GM12878 (cell line): ENCODE measurements around the gene DCST1. TPM values are rescaled to one million over a fixed set of nuclear protein-coding genes. Genes with fewer than 3 reads are reported as not detected.

Experiments
- ATAC-seq: fragments of 200-7000 bp; cut with Tn5 transposase; 3 replicates; pipeline ENCODE4 v1.9.1; 2020; ENCODE audit warnings: mild to moderate bottlenecking, moderate library complexity
- BruUV-seq: library from RNA; stranded (reverse); fragments of 400-500 nt; replicated peaks from 2 replicates; lab custom pipeline; 2021; lab: Mats Ljungman, UMichigan
- CTCF ChIA-PET: fragments of 300-600 bp; sonication (Branson Sonifier 250); formaldehyde crosslinking; extraction: SDS; loops from one replicate; lab custom pipeline; 2021; ENCODE audit warnings: inconsistent platforms; lab: Yijun Ruan, JAX
- POLR2A ChIA-PET: fragments of 350-600 bp; formaldehyde crosslinking; extraction: SDS; loops from one replicate; lab custom pipeline; 2021; ENCODE audit warnings: inconsistent platforms; lab: Charles Lee
- RAD21 ChIA-PET: fragments of 300-600 bp; sonication (Branson Sonifier 250); formaldehyde crosslinking; loops from one replicate; lab custom pipeline; 2023; ENCODE audit warnings: antibody characterized with exemption; ENCODE audit not compliant: unreplicated experiment; lab: Charles Lee
- SMC1A ChIA-PET: fragments of 300-600 bp; sonication (Branson Sonifier 250); formaldehyde crosslinking; loops from one replicate; lab custom pipeline; 2023; ENCODE audit not compliant: unreplicated experiment, uncharacterized antibody; lab: Charles Lee
- DNase-seq: peaks from one replicate; pipeline ENCODE4 v3.0.0-alpha.2; 2011; ENCODE audit warnings: low read depth, low spot score
- FAIRE-seq: peaks from 3 replicates; lab custom pipeline; 2011; peaks lifted over from hg19 to GRCh38; lab: Jason Lieb, UNC
- H2AFZ ChIP-seq: 2 replicates; pipeline ENCODE4 v1.6.0; 2011; ENCODE audit warnings: low read depth, low read length, control low read depth; ENCODE audit not compliant: control insufficient read depth
- H3K27ac ChIP-seq: 2 replicates; pipeline ENCODE4 v1.5.1; 2011; ENCODE audit warnings: control low read depth; ENCODE audit not compliant: control insufficient read depth, insufficient read depth
- H3K27me3 ChIP-seq, 2 experiments: replicated peaks in 1 of 2; 2 replicates each; pipeline versions ENCODE4 v1.6.0 to v1.6.1; 2011; ENCODE audit warnings: low read length in 1 of 2; ENCODE audit not compliant: control insufficient read depth in 2 of 2, insufficient read depth in 2 of 2
- H3K36me3 ChIP-seq, 2 experiments: 2 replicates each; pipeline ENCODE4 v1.5.1; 2011; ENCODE audit warnings: low read length in 1 of 2; ENCODE audit not compliant: control insufficient read depth in 2 of 2, insufficient read depth in 2 of 2
- H3K4me1 ChIP-seq: 2 replicates; pipeline ENCODE4 v1.6.1; 2011; ENCODE audit warnings: mild to moderate bottlenecking, low read length, moderate library complexity, mixed read lengths; ENCODE audit not compliant: control insufficient read depth, insufficient read depth
- H3K4me2 ChIP-seq: 2 replicates; pipeline ENCODE4 v1.6.0; 2011; ENCODE audit warnings: control low read depth; ENCODE audit not compliant: control insufficient read depth, insufficient read depth
- H3K4me3 ChIP-seq: fragments of 200-600 bp; sonication (generic); 2 replicates; pipeline ENCODE4 v1.5.1; 2016
- H3K79me2 ChIP-seq: 2 replicates; pipeline ENCODE4 v1.6.0; 2011; ENCODE audit warnings: low read length; ENCODE audit not compliant: control insufficient read depth, insufficient read depth
- H3K9ac ChIP-seq: 2 replicates; pipeline ENCODE4 v1.8.0; 2011; ENCODE audit warnings: low read length, control low read depth, mixed read lengths; ENCODE audit not compliant: control insufficient read depth, insufficient read depth
- H3K9me3 ChIP-seq: replicated peaks from 3 replicates; pipeline ENCODE4 v1.5.1; 2011; ENCODE audit warnings: mild to moderate bottlenecking, low read length; ENCODE audit not compliant: control insufficient read depth, insufficient read depth
- H4K20me1 ChIP-seq: 2 replicates; pipeline ENCODE4 v1.6.0; 2011; ENCODE audit not compliant: control insufficient read depth, insufficient read depth
- BHLHE40 ChIP-seq, 2 experiments: fragments of 450-650 bp in 1 of 2; IDR thresholded peaks; 2 replicates each; pipeline ENCODE4 v1.6.1; 2011 to 2017; ENCODE audit warnings: low read depth in 2 of 2, borderline replicate concordance in 1 of 2, improper control_type of control experiment in 1 of 2, low read length in 1 of 2, mild to moderate bottlenecking in 1 of 2
- EGR1 ChIP-seq, 2 experiments: IDR thresholded peaks; 1 replicate in 1 of 2; 2 replicates in 1 of 2; pipeline ENCODE4 v1.6.1; 2011 to 2012; ENCODE audit warnings: low read depth in 2 of 2, low read length in 2 of 2, borderline replicate concordance in 1 of 2, mild to moderate bottlenecking in 1 of 2, moderate library complexity in 1 of 2
- GATAD2B ChIP-seq: fragments of 450-650 bp; conservative IDR thresholded peaks from 2 replicates; pipeline ENCODE4 v1.6.1; 2017; ENCODE audit warnings: low read depth, mild to moderate bottlenecking, moderate library complexity
- HCFC1 ChIP-seq: fragments of 150-350 bp; IDR thresholded peaks from 2 replicates; pipeline ENCODE4 v1.6.1; 2014; ENCODE audit warnings: low read length
- NR2F1 ChIP-seq: fragments of 450-650 bp; conservative IDR thresholded peaks from 2 replicates; pipeline ENCODE4 v1.6.1; 2017; ENCODE audit warnings: mild to moderate bottlenecking
- POLR2A ChIP-seq: IDR thresholded peaks from 2 replicates; pipeline ENCODE4 v1.6.1; 2011; ENCODE audit warnings: low read depth, mild to moderate bottlenecking, low read length
- RFX5 ChIP-seq: IDR thresholded peaks from 2 replicates; pipeline ENCODE4 v1.6.1; 2011; ENCODE audit warnings: low read depth, low read length, improper control_type of control experiment
- SRF ChIP-seq, 2 experiments: IDR thresholded peaks; 2 replicates each; pipeline ENCODE4 v1.6.1; 2011; ENCODE audit warnings: low read depth in 2 of 2, low read length in 2 of 2, mild to moderate bottlenecking in 1 of 2, moderate library complexity in 1 of 2
- TAF1 ChIP-seq: IDR thresholded peaks from 2 replicates; pipeline ENCODE4 v1.6.1; 2011; ENCODE audit warnings: mild to moderate bottlenecking, low read depth, low read length, borderline replicate concordance
- WGBS: methylation state at CpG from one replicate; pipeline ENCODE4 v1.1.6; 2016; ENCODE audit warnings: low lambda C conversion rate; ENCODE audit not compliant: insufficient replicate concordance, insufficient coverage; ENCODE audit errors: missing lambda C conversion rate; 5-methylcytosine and 5-hydroxymethylcytosine counted together
- in situ Hi-C: fragments of 300-500 bp; cut with MboI; formaldehyde crosslinking; loops from 9 replicates; pipeline ENCODE4 v1.14.3; 2018; ENCODE audit warnings: mixed read lengths
- intact Hi-C: fragments of 100-400 bp; cut with micrococcal nuclease; formaldehyde crosslinking; loops from one replicate; pipeline ENCODE4 v1.14.2; 2022; ENCODE audit not compliant: unreplicated experiment
- polyA plus RNA-seq, 11 experiments: library from polyadenylated mRNA; depleted of rRNA in 4 of 11; unstranded in 6 of 11; stranded (reverse) in 5 of 11; fragments of >200 nt; fragmentation: Nextera tagmentation in 4 of 11; fragmentation: Illumina TruSeq in 1 of 11; extraction: Ambion mirVana in 4 of 11; extraction: Trizol in 1 of 11; gene quantifications; 1 replicate in 1 of 11; 2 replicates in 10 of 11; pipeline versions ENCODE4 v1.2.1 to v1.2.3, GENCODE V29; 2011 to 2016; ENCODE audit warnings: inconsistent platforms in 2 of 11, missing spikeins in 2 of 11, low read depth in 1 of 11
- total RNA-seq, 4 experiments: library from RNA; depleted of rRNA in 3 of 4; stranded (reverse); fragments of >200 nt in 3 of 4; fragmentation: Illumina TruSeq in 1 of 4; extraction: Trizol in 1 of 4; gene quantifications; 2 replicates each; pipeline versions ENCODE4 v1.2.1 to v1.2.3, GENCODE V29; 2013 to 2021
- TF ChIP-seq, protein P1 (sequence below): IDR thresholded peaks from 2 replicates; pipeline ENCODE4 v1.6.1; 2012; ENCODE audit warnings: mild to moderate bottlenecking, low read depth, low read length
- TF ChIP-seq, protein P2 (sequence below): fragments of 450-650 bp; IDR thresholded peaks from 2 replicates; pipeline ENCODE4 v1.6.1; 2016; ENCODE audit warnings: mild to moderate bottlenecking, moderate library complexity, borderline replicate concordance
- TF ChIP-seq, protein P3 (sequence below): IDR thresholded peaks from 2 replicates; pipeline ENCODE4 v1.6.1; 2012; ENCODE audit warnings: low read depth, low read length, improper control_type of control experiment

Gene DCST1
- total and polyA plus RNA-seq, 10 of the 15 experiments (the other 5 are each of a cell fraction or from before 2014, with no cell fraction given): not detected

DNA sequence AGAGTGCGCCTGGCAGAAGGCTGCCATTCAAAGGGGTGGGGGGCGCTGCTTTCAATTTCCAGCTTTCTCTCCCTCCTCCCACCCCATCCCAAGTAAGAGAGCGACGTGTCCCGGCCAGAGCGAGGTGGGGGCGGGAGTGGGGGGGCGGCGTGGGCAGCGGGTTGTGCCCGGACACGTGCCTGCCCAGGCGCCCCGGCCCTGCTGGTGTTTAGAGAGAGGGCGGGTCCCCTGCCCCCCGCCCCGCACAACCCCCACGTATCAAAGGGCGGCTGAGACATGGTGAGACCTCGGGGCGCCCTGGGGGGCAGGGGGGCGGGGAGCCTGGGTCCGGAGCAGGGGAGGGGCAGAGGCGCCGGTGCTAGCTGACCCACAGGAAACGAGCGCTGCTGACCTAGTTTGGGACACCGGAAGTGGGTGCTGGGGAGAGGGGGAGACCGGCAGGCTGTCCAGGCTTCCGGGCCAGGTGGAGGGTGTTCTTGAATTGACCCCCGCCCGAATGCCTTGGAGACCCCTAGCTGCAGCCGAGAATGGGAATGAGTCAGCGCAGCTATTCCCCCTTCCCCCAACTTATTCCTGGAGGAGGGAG, 29.8 kb upstream of the DCST1 start:
- WGBS: 3% methylated on average over 11 of the region's 34 CpGs
- Histone ChIP-seq H3K27me3 (no peaks in the 10 kb centered on the region), H4K20me1 (0 out of 2 replicates have a peak, but pooled peaks cover 3% of the 10 kb centered on the region), H3K9me3 (no peaks in the 10 kb centered on the region), H3K9ac (peak overlapping the region; percentile 85), H3K27ac (peak overlapping the region; percentile 91), H3K4me3 (peak overlapping the region; percentile 99), H3K4me2 (peak overlapping the region; percentile 98), H3K4me1 (peaks cover 44% of the 10 kb centered on the region), H3K36me3 (no peaks in the 10 kb centered on the region; a peak in 1 of 4 replicates), H2AFZ (peak overlapping the region; percentile 43; the same call in 1 of the 2 replicates), H3K79me2 (peaks cover 59% of the 10 kb centered on the region)
- DNase-seq (no peak), FAIRE-seq (no peak), ATAC-seq (peak; percentile 17)
- intact Hi-C loops (loop anchor here (2.0 to 5.0 kb wide), 2 partner anchors 13 to 42 kb away; partner anchors contain the start of gene PYGO2), in situ Hi-C loops (no loop called here)
- ChIA-PET SMC1A (interaction anchor here (0.6 to 1.4 kb wide), 6 partner anchors 9 to 824 kb away, joined by 3 to 4 read pairs (median 3); no protein-coding TSS in a partner anchor), POLR2A (interaction anchor here (0.8 to 1.9 kb wide), 9 partner anchors 13 to 52 kb away, joined by 3 to 8 read pairs (median 4); partner anchors contain the start of genes FLAD1, PYGO2 and SHC1), RAD21 (interaction anchor here (1.1 to 3.3 kb wide), 5 partner anchors 11 to 81 kb away, joined by 4 to 14 read pairs (median 4); partner anchors contain the start of gene PBXIP1), CTCF (interaction anchor here (0.8 to 2.1 kb wide), 4 partner anchors 13 to 60 kb away, joined by 3 to 18 read pairs (median 4); no protein-coding TSS in a partner anchor)
- TF ChIP-seq BHLHE40 (IDR thresholded peaks at IDR 0.05; ENCODE audit: borderline replicate concordance in 1 of 2, low read depth in 2 of 2, low read length in 1 of 2) (peak; percentile 57 to 86; a peak in 3 of 4 replicates), EGR1 (IDR thresholded peaks at IDR 0.05; ENCODE audit: borderline replicate concordance in 1 of 2, low read depth in 2 of 2, low read length in 2 of 2) (peak in 1 of 2 experiments; percentile 63; a peak in 1 of 3 replicates), NR2F1 (0 out of 2 replicates have a peak, but pooled peaks have one; percentile 12), RFX5 (no peak), SRF (IDR thresholded peaks at IDR 0.05; ENCODE audit: low read depth in 2 of 2, low read length in 2 of 2) (peak; percentile 92 to 94), GATAD2B (0 out of 2 replicates have a peak, but pooled peaks have one; percentile 19), HCFC1 (no peak), TAF1 (peak; percentile 22; the same call in 1 of the 2 replicates), POLR2A (peak; percentile 44; the same call in 1 of the 2 replicates)
- TF ChIP-seq, protein P1, sequence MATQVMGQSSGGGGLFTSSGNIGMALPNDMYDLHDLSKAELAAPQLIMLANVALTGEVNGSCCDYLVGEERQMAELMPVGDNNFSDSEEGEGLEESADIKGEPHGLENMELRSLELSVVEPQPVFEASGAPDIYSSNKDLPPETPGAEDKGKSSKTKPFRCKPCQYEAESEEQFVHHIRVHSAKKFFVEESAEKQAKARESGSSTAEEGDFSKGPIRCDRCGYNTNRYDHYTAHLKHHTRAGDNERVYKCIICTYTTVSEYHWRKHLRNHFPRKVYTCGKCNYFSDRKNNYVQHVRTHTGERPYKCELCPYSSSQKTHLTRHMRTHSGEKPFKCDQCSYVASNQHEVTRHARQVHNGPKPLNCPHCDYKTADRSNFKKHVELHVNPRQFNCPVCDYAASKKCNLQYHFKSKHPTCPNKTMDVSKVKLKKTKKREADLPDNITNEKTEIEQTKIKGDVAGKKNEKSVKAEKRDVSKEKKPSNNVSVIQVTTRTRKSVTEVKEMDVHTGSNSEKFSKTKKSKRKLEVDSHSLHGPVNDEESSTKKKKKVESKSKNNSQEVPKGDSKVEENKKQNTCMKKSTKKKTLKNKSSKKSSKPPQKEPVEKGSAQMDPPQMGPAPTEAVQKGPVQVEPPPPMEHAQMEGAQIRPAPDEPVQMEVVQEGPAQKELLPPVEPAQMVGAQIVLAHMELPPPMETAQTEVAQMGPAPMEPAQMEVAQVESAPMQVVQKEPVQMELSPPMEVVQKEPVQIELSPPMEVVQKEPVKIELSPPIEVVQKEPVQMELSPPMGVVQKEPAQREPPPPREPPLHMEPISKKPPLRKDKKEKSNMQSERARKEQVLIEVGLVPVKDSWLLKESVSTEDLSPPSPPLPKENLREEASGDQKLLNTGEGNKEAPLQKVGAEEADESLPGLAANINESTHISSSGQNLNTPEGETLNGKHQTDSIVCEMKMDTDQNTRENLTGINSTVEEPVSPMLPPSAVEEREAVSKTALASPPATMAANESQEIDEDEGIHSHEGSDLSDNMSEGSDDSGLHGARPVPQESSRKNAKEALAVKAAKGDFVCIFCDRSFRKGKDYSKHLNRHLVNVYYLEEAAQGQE: no peak
- TF ChIP-seq, protein P2, sequence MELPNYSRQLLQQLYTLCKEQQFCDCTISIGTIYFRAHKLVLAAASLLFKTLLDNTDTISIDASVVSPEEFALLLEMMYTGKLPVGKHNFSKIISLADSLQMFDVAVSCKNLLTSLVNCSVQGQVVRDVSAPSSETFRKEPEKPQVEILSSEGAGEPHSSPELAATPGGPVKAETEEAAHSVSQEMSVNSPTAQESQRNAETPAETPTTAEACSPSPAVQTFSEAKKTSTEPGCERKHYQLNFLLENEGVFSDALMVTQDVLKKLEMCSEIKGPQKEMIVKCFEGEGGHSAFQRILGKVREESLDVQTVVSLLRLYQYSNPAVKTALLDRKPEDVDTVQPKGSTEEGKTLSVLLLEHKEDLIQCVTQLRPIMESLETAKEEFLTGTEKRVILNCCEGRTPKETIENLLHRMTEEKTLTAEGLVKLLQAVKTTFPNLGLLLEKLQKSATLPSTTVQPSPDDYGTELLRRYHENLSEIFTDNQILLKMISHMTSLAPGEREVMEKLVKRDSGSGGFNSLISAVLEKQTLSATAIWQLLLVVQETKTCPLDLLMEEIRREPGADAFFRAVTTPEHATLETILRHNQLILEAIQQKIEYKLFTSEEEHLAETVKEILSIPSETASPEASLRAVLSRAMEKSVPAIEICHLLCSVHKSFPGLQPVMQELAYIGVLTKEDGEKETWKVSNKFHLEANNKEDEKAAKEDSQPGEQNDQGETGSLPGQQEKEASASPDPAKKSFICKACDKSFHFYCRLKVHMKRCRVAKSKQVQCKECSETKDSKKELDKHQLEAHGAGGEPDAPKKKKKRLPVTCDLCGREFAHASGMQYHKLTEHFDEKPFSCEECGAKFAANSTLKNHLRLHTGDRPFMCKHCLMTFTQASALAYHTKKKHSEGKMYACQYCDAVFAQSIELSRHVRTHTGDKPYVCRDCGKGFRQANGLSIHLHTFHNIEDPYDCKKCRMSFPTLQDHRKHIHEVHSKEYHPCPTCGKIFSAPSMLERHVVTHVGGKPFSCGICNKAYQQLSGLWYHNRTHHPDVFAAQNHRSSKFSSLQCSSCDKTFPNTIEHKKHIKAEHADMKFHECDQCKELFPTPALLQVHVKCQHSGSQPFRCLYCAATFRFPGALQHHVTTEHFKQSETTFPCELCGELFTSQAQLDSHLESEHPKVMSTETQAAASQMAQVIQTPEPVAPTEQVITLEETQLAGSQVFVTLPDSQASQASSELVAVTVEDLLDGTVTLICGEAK: peak; percentile 63; the same call in 1 of the 2 replicates
- TF ChIP-seq, protein P3, sequence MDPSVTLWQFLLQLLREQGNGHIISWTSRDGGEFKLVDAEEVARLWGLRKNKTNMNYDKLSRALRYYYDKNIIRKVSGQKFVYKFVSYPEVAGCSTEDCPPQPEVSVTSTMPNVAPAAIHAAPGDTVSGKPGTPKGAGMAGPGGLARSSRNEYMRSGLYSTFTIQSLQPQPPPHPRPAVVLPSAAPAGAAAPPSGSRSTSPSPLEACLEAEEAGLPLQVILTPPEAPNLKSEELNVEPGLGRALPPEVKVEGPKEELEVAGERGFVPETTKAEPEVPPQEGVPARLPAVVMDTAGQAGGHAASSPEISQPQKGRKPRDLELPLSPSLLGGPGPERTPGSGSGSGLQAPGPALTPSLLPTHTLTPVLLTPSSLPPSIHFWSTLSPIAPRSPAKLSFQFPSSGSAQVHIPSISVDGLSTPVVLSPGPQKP: peak; percentile 92
- BruUV-seq: no TSS peak
